PC-3 (cell line): ENCODE results near the gene TRPV6.

ENCODE experiments used
- CTCF ChIP-seq: fragments of 300-600 bp; sonication (generic); conservative IDR thresholded peaks from 2 replicates; pipeline ENCODE4 v1.5.1; 2017; ENCODE audit warnings: antibody characterized with exemption, low read depth, mild to moderate bottlenecking, low read length
- EZH2 ChIP-seq: fragments of 300-600 bp; sonication (generic); IDR thresholded peaks from one replicate; pipeline ENCODE4 v1.6.1; 2017; ENCODE audit warnings: antibody characterized with exemption, mild to moderate bottlenecking, low read length; ENCODE audit not compliant: unreplicated experiment
- EZH2phosphoT487 ChIP-seq: fragments of 300-600 bp; sonication (generic); IDR thresholded peaks from 2 replicates; pipeline ENCODE4 v1.6.1; 2018; ENCODE audit warnings: mild to moderate bottlenecking, antibody characterized with exemption, low read length, borderline replicate concordance

- TF ChIP-seq CTCF (no peak), EZH2phosphoT487 (no peak), EZH2 (no peak)
These were observed 31.0 kb upstream of the TRPV6 start for GRCh38 chr7:142916508-142916907.
